CD1c-positive myeloid dendritic cell (primary cell): Measurements from ENCODE around the gene C1orf21.
A peak's percentile ranks its signal among the peaks of the same experiment; 100 is the strongest.

ENCODE experiments used
- DNase-seq: peaks from one replicate; pipeline ENCODE4 v3.0.0-alpha.2; 2016; ENCODE audit errors: extremely low spot score

Gene C1orf21

GRCh38 chr1:184412472-184412871, 25.6 kb downstream of the C1orf21 start:
- no peak for DNase-seq

- DNase-seq: no peak
Observed at GRCh38 chr1:184416481-184416880, 29.7 kb downstream of the C1orf21 start.

GRCh38 chr1:184416946-184417345, 30.1 kb downstream of the C1orf21 start:
- no peak for DNase-seq

- peak; percentile 13 for DNase-seq
Observed at GRCh38 chr1:184417916-184418315, 31.1 kb downstream of the C1orf21 start.

GRCh38 chr1:184418652-184419349, 32.0 kb downstream of the C1orf21 start:
- peak; percentile 24 for DNase-seq

- DNase-seq: no peak
Observed at GRCh38 chr1:184419350-184420161, 32.7 kb downstream of the C1orf21 start.

- no peak for DNase-seq
Observed at GRCh38 chr1:184422490-184423233, 35.8 kb downstream of the C1orf21 start.

- DNase-seq: no peak
Observed at GRCh38 chr1:184423649-184424048, 36.8 kb downstream of the C1orf21 start.

GRCh38 chr1:184424157-184424556, 37.3 kb downstream of the C1orf21 start:
- DNase-seq: no peak

- no peak for DNase-seq
Observed at GRCh38 chr1:184424945-184425344, 38.1 kb downstream of the C1orf21 start.

GRCh38 chr1:184425449-184426277, 38.8 kb downstream of the C1orf21 start:
- DNase-seq: no peak

- DNase-seq: no peak
Observed at GRCh38 chr1:184426278-184426674, 39.4 kb downstream of the C1orf21 start.

GRCh38 chr1:184427722-184428121, 40.9 kb downstream of the C1orf21 start:
- DNase-seq: no peak

- DNase-seq: no peak
Observed at GRCh38 chr1:184428604-184429003, 41.8 kb downstream of the C1orf21 start.

GRCh38 chr1:184429335-184429734, 42.5 kb downstream of the C1orf21 start:
- DNase-seq: no peak

- no peak for DNase-seq
Observed at GRCh38 chr1:184433956-184434502, 47.2 kb downstream of the C1orf21 start.

GRCh38 chr1:184437291-184437690, 50.5 kb downstream of the C1orf21 start:
- no peak for DNase-seq

GRCh38 chr1:184438363-184438762, 51.5 kb downstream of the C1orf21 start:
- DNase-seq: no peak

GRCh38 chr1:184442260-184442659, 55.4 kb downstream of the C1orf21 start:
- DNase-seq: no peak

- no peak for DNase-seq
Observed at GRCh38 chr1:184443201-184443600, 56.4 kb downstream of the C1orf21 start.

- no peak for DNase-seq
Observed at GRCh38 chr1:184443624-184444023, 56.8 kb downstream of the C1orf21 start.
